Stomach (tissue), 9 donors: ENCODE data around the gene TMX4. TPM values are rescaled to one million over a fixed set of nuclear protein-coding genes. Genes with fewer than 3 reads are reported as not detected.

Experiments
- DNase-seq, 2 donors: peaks; one replicate each; pipeline versions ENCODE4 v3.0.0 to v3.0.0-alpha.2; 2013 to 2019
- H3K27ac ChIP-seq, 5 donors: fragments of 200-600 bp in 4 of 5; sonication (generic) in 4 of 5; one replicate each; pipeline ENCODE4 v1.5.1; 2013 to 2019; ENCODE audit warnings: mild to moderate bottlenecking in 1 of 5, moderate library complexity in 1 of 5
- H3K27me3 ChIP-seq, 3 donors: fragments of 200-600 bp; sonication (generic); one replicate each; pipeline ENCODE4 v1.5.1; 2017 to 2019; ENCODE audit warnings: mixed run types in 1 of 3
- H3K36me3 ChIP-seq, 4 donors: fragments of 200-600 bp; sonication (generic); 1 replicate in 3 of 4; 2 replicates in 1 of 4; pipeline ENCODE4 v1.5.1; 2016 to 2019
- H3K4me1 ChIP-seq, 4 donors: fragments of 200-600 bp; sonication (generic); one replicate each; pipeline ENCODE4 v1.5.1; 2016 to 2019
- H3K4me3 ChIP-seq, 4 donors: fragments of 200-600 bp; sonication (generic) in 3 of 4; one replicate each; pipeline ENCODE4 v1.5.1; 2016 to 2019; ENCODE audit warnings: mild to moderate bottlenecking in 1 of 4
- H3K9me3 ChIP-seq, 4 donors: fragments of 200-600 bp; sonication (generic); one replicate each; pipeline ENCODE4 v1.5.1; 2016 to 2019
- EP300 ChIP-seq: sonication (generic); formaldehyde crosslinking; IDR thresholded peaks from one replicate; pipeline ENCODE4 v1.6.1; 2017; ENCODE audit warnings: antibody characterized with exemption
- POLR2A ChIP-seq, 4 donors: fragments of 450-650 bp; IDR thresholded peaks; one replicate each; pipeline ENCODE4 v1.6.1; 2016; ENCODE audit warnings: antibody characterized with exemption in 4 of 4, control low read depth in 2 of 4, mild to moderate bottlenecking in 1 of 4, moderate library complexity in 1 of 4
- POLR2AphosphoS5 ChIP-seq, 3 donors: sonication (generic); formaldehyde crosslinking; IDR thresholded peaks; one replicate each; pipeline ENCODE4 v1.6.1; 2016; ENCODE audit warnings: antibody characterized with exemption in 3 of 3
- WGBS, 5 donors: extraction: QIAGEN DNeasy Blood & Tissue Kit in 3 of 5; methylation state at CpG; one replicate each; pipeline versions ENCODE4 v1.1.5 to v1.1.7; 2013 to 2018; 5-methylcytosine and 5-hydroxymethylcytosine counted together
- intact Hi-C: fragments of 100-400 bp; cut with DNase I; formaldehyde crosslinking; loops from one replicate; pipeline ENCODE4 v1.15.1; 2023; ENCODE audit warnings: low total_unique reads
- polyA plus RNA-seq, 3 donors: library from polyadenylated mRNA; stranded (reverse); fragments of 200-250 nt; gene quantifications; one replicate each; pipeline ENCODE4 v1.2.3, GENCODE V29; 2013
- total RNA-seq, 5 donors: library from RNA; depleted of rRNA; stranded (reverse); fragments of >200 nt; gene quantifications; one replicate each; pipeline versions ENCODE4 v1.1.0 to v1.2.3, GENCODE V29; 2014 to 2016
- TF ChIP-seq, protein P1 (sequence below), 7 experiments: fragments of 450-650 bp in 4 of 7; fragments of 200-600 bp in 3 of 7; sonication (generic) in 3 of 7; IDR thresholded peaks; one replicate each; pipeline ENCODE4 v1.5.1; 2016 to 2019; ENCODE audit warnings: antibody characterized with exemption in 7 of 7, control low read depth in 2 of 7, mild to moderate bottlenecking in 1 of 7
- donor health status: healthy with polysubstance abuse.
- donor health status: Bipolar disorder and iron deficiency.
- donor health status: healthy.

TMX4 gene
- total and polyA plus RNA-seq, 8 donors = 5.7 to 153 (median 18.8) TPM

DNA sequence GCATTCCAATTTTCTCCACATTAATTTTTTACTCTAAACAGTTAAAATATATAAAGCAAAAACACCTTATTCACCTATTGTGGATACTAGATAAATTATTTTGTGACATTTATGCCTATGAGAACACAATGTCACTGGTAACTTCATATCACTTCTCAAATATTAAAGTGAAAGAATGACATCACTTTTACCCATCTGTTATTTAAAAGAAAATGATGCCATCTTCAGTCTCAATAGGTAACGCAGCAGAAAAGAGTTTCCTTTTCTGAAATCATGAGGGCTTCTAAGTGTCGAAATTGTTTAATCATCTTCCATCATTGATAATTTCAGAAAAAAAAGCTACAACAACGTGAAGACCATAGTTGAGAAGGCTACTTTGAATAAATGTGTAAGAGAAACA is 82.2 kb downstream of the TMX4 start:
- H3K36me3 ChIP-seq = no peaks in the 10 kb centered on the region
- intact Hi-C loops = loop anchor here (5.0 kb wide), 1 partner anchor 785 kb away; no protein-coding TSS in a partner anchor
- H3K27me3 ChIP-seq = no peaks in the 10 kb centered on the region
- TF ChIP-seq POLR2A (IDR thresholded peaks at IDR 0.05) = no peak
- no peak for TF ChIP-seq POLR2AphosphoS5 (IDR thresholded peaks at IDR 0.05)
- no peak for TF ChIP-seq EP300
- TF ChIP-seq, protein P1, sequence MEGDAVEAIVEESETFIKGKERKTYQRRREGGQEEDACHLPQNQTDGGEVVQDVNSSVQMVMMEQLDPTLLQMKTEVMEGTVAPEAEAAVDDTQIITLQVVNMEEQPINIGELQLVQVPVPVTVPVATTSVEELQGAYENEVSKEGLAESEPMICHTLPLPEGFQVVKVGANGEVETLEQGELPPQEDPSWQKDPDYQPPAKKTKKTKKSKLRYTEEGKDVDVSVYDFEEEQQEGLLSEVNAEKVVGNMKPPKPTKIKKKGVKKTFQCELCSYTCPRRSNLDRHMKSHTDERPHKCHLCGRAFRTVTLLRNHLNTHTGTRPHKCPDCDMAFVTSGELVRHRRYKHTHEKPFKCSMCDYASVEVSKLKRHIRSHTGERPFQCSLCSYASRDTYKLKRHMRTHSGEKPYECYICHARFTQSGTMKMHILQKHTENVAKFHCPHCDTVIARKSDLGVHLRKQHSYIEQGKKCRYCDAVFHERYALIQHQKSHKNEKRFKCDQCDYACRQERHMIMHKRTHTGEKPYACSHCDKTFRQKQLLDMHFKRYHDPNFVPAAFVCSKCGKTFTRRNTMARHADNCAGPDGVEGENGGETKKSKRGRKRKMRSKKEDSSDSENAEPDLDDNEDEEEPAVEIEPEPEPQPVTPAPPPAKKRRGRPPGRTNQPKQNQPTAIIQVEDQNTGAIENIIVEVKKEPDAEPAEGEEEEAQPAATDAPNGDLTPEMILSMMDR (IDR thresholded peaks at IDR 0.05) = no peak
- no peak for DNase-seq
- WGBS, 5 donors = 83 to 92% (median 86%) methylated on average over 3 of the region's 3 CpGs
- no peaks in the 10 kb centered on the region for H3K9me3 ChIP-seq
- no peak overlapping the region for H3K27ac ChIP-seq
- no peak overlapping the region for H3K4me3 ChIP-seq
- H3K4me1 ChIP-seq = peaks cover 0 to 26% (median 17%) of the 10 kb centered on the region in 4 donors

DNA sequence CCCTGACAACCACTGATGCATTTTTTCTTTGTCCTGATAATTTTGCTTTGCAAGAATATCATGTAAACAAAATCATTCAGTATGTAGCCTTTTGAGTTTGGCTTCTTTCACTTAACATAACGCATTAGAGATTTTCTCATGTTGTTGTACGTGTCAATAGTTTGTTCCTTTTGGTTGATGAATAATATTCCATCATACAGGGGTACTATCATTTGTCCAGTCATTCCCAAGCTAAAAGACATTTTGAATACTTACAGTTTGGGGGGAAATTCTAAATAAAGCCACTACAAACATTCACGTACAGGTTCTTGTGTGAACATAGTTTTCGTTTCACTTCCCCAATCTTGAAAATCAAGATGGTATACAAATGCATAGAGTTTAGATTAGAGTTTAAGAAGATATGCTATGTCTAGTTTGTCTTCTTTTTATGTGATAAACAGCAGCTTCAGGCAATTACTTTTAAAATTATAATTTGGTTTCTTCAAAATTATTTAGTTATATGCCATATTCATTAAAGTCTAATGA is 84.5 kb downstream of the TMX4 start:
- peaks cover 0 to 19% (median 9%) of the 10 kb centered on the region in 4 donors for H3K4me1 ChIP-seq
- H3K9me3 ChIP-seq = no peaks in the 10 kb centered on the region
- TF ChIP-seq EP300 = no peak
- TF ChIP-seq, protein P1 (IDR thresholded peaks at IDR 0.05) = no peak
- TF ChIP-seq POLR2AphosphoS5 (IDR thresholded peaks at IDR 0.05) = no peak
- no peak for TF ChIP-seq POLR2A (IDR thresholded peaks at IDR 0.05)
- no peaks in the 10 kb centered on the region for H3K36me3 ChIP-seq
- 71 to 81% (median 76%) methylated on average over 4 of the region's 4 CpGs for WGBS, 5 donors
- no peak overlapping the region for H3K27ac ChIP-seq
- no peak overlapping the region for H3K4me3 ChIP-seq
- intact Hi-C loops = loop anchor here (5.0 kb wide), 1 partner anchor 787 kb away; no protein-coding TSS in a partner anchor
- DNase-seq = no peak
- H3K27me3 ChIP-seq = no peaks in the 10 kb centered on the region

DNA sequence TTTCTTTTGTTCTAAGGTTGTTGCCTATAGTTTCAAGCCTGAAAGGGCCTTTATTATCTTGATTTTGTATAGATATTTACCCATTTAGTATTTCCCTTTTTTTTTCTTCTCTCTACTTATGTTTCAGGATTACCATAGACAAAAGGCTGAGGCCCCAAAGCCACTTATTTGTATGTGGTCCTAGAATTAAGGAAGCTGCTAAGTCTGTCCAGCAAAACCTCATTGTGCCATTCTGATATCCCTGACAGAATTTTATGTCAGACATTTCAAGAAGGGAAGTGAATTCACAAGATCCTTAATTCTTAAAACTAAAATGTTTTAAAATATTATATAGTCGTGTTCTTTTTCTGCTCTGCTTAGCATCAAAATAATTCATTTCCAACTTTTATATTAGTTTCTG is 86.2 kb downstream of the TMX4 start:
- no peak for TF ChIP-seq EP300
- TF ChIP-seq, protein P1 (IDR thresholded peaks at IDR 0.05) = no peak
- no peak for TF ChIP-seq POLR2A (IDR thresholded peaks at IDR 0.05)
- no peak for TF ChIP-seq POLR2AphosphoS5 (IDR thresholded peaks at IDR 0.05)
- Histone ChIP-seq H3K36me3 (no peaks in the 10 kb centered on the region), H3K4me3 (no peak overlapping the region), H3K27ac (no peak overlapping the region), H3K27me3 (no peaks in the 10 kb centered on the region), H3K4me1 (peaks cover 0 to 16% (median 7%) of the 10 kb centered on the region in 4 donors), H3K9me3 (no peaks in the 10 kb centered on the region)
- intact Hi-C loops = no loop called here
- DNase-seq = no peak
- 78 to 92% (median 86%) methylated on average over 1 of the region's 1 CpG for WGBS, 5 donors

DNA sequence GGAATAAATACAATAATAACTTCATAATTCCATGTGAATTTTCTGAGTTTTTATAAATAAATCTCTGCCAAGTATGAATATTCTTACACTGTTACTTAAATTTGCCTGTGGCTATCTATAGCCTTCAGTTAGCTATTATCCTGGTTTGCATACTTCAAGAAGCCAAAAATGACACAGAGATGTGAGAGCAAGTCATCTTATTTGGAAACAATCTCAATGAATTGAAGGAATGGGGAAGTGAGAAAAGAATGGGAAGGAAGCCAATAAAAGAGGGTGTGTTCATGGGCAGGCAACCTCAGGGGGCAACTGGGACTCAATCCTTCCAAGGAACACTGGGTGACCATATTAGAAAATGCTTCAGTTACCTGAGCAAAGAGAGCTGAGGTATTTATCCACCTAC is 89.2 kb downstream of the TMX4 start:
- Histone ChIP-seq H3K4me1 (no peaks in the 10 kb centered on the region), H3K36me3 (no peaks in the 10 kb centered on the region), H3K9me3 (no peaks in the 10 kb centered on the region), H3K27ac (no peak overlapping the region), H3K4me3 (no peak overlapping the region), H3K27me3 (no peaks in the 10 kb centered on the region)
- DNase-seq = no peak
- TF ChIP-seq EP300 = no peak
- TF ChIP-seq, protein P1 (IDR thresholded peaks at IDR 0.05) = no peak
- intact Hi-C loops = no loop called here

Other genes with a start within 250 kb of the TMX4 start
- not detected for gene HAO1, start 79.3 kb downstream of the TMX4 start, total RNA-seq
- not detected for gene HAO1, start 79.3 kb downstream of the TMX4 start, polyA plus RNA-seq
- gene PLCB1, start 112.5 kb upstream of the TMX4 start, total RNA-seq = 10 to 100 TPM in 4 of 5 donors, 1 to 10 TPM in 1; 5.8 to 66.5 (median 21.6) TPM
- 1 to 10 TPM; 4.1 to 5.4 (median 5.0) TPM for gene PLCB1, start 112.5 kb upstream of the TMX4 start, polyA plus RNA-seq